HCT116 (cell line): ENCODE data around the gene CBL. TPM values are rescaled to one million over a fixed set of nuclear protein-coding genes. Genes with fewer than 3 reads are reported as not detected.
A peak's percentile ranks its signal among the peaks of the same experiment; 100 is the strongest.

Experiments
- ATAC-seq: fragments of 200-7000 bp; cut with Tn5 transposase; 2 replicates; pipeline ENCODE4 v1.9.1; 2020; ENCODE audit warnings: mild to moderate bottlenecking, moderate library complexity
- BruUV-seq: library from RNA; stranded (reverse); fragments of 400-500 nt; replicated peaks from 2 replicates; lab custom pipeline; 2021; lab: Mats Ljungman, UMichigan
- CTCF ChIA-PET: fragments of 300-600 bp; sonication (Branson Sonifier 250); formaldehyde crosslinking; loops from one replicate; lab custom pipeline; 2021; ENCODE audit warnings: antibody characterized with exemption; lab: Charles Lee
- POLR2A ChIA-PET: fragments of 300-600, 350-600 bp; sonication (Branson Sonifier 250); formaldehyde crosslinking; loops from one replicate; lab custom pipeline; 2021; ENCODE audit warnings: antibody characterized with exemption; lab: Charles Lee
- RAD21 ChIA-PET, 2 experiments: fragments of 300-600 bp; sonication (Branson Sonifier 250); formaldehyde crosslinking; loops; one replicate each; lab custom pipeline; 2023; ENCODE audit warnings: low total read pairs in 2 of 2; ENCODE audit not compliant: uncharacterized antibody in 2 of 2, unreplicated experiment in 2 of 2, low non-redundant PET in 1 of 2; lab: Charles Lee
- DNase-seq: peaks from one replicate; pipeline ENCODE4 v3.0.0-alpha.2; 2010; ENCODE audit warnings: low read depth, low spot score
- H2AFZ ChIP-seq: fragments of 200-600 bp; shearing (Covaris generic), sonication (generic); 2 replicates; pipeline ENCODE4 v1.6.1; 2017; ENCODE audit warnings: low read depth, mixed run types, mixed read lengths, antibody characterized with exemption, low read length; ENCODE audit not compliant: poor library complexity, severe bottlenecking
- H3K27ac ChIP-seq: 2 replicates; pipeline ENCODE4 v1.5.1; 2012; ENCODE audit warnings: low read depth, low read length
- H3K27me3 ChIP-seq: fragments of 200-600 bp; sonication (generic); 2 replicates; pipeline ENCODE4 v1.6.1; 2016; ENCODE audit warnings: mixed run types, low read length, mixed read lengths; ENCODE audit not compliant: insufficient read depth
- H3K36me3 ChIP-seq, 2 experiments: fragments of 200-500 bp in 1 of 2; fragments of 200-600 bp in 1 of 2; sonication (Bioruptor generic) in 1 of 2; sonication (generic) in 1 of 2; 2 replicates each; pipeline versions ENCODE4 v1.5.1 to v1.6.1; 2014 to 2016; ENCODE audit warnings: low read length in 2 of 2, inconsistent platforms in 1 of 2, mixed read lengths in 1 of 2, mixed run types in 1 of 2; ENCODE audit not compliant: insufficient read depth in 2 of 2, control insufficient read depth in 1 of 2
- H3K4me1 ChIP-seq, 2 experiments: fragments of 200-600 bp in 1 of 2; sonication (generic) in 1 of 2; 2 replicates each; pipeline versions ENCODE4 v1.5.1 to v1.6.1; 2012 to 2017; ENCODE audit warnings: low read length in 2 of 2, inconsistent platforms in 1 of 2, mild to moderate bottlenecking in 1 of 2, mixed read lengths in 1 of 2, mixed run types in 1 of 2, moderate library complexity in 1 of 2; ENCODE audit not compliant: insufficient read depth in 2 of 2, control insufficient read depth in 1 of 2
- H3K4me2 ChIP-seq: fragments of 200-600 bp; sonication (generic); 2 replicates; pipeline ENCODE4 v1.6.1; 2017; ENCODE audit warnings: mixed run types, low read length, mixed read lengths
- H3K4me3 ChIP-seq, 2 experiments: fragments of 200-600 bp in 1 of 2; sonication (generic) in 1 of 2; replicated peaks in 1 of 2; 2 replicates each; pipeline ENCODE4 v1.5.1; 2011 to 2016; ENCODE audit warnings: low read length in 2 of 2, control low read depth in 1 of 2, low read depth in 1 of 2, mild to moderate bottlenecking in 1 of 2, mixed read lengths in 1 of 2, mixed run types in 1 of 2
- H3K79me2 ChIP-seq: fragments of 200-600 bp; sonication (generic); 2 replicates; pipeline ENCODE4 v1.6.1; 2017; ENCODE audit warnings: mild to moderate bottlenecking, mixed run types, low read length, moderate library complexity, mixed read lengths; ENCODE audit not compliant: insufficient read depth
- H3K9ac ChIP-seq: fragments of 200-600 bp; sonication (generic); 2 replicates; pipeline ENCODE4 v1.6.1; 2016; ENCODE audit warnings: low read length, mixed read lengths
- H3K9me2 ChIP-seq: fragments of 200-600 bp; sonication (generic), shearing (Covaris generic); 2 replicates; pipeline ENCODE4 v1.6.1; 2017; ENCODE audit warnings: mixed run types, mild to moderate bottlenecking, moderate library complexity; ENCODE audit not compliant: insufficient read depth
- H3K9me3 ChIP-seq, 2 experiments: fragments of 200-500 bp in 1 of 2; fragments of 200-600 bp in 1 of 2; sonication (Bioruptor generic) in 1 of 2; sonication (generic) in 1 of 2; 2 replicates each; pipeline ENCODE4 v1.6.1; 2014 to 2017; ENCODE audit warnings: low read length in 2 of 2, mixed read lengths in 2 of 2, inconsistent platforms in 1 of 2, low read depth in 1 of 2, mild to moderate bottlenecking in 1 of 2, mixed run types in 1 of 2, moderate library complexity in 1 of 2; ENCODE audit not compliant: control insufficient read depth in 1 of 2, insufficient read depth in 1 of 2
- H4K20me1 ChIP-seq: fragments of 200-600 bp; sonication (generic), shearing (Covaris generic); 2 replicates; pipeline ENCODE4 v1.6.1; 2017; ENCODE audit warnings: mixed run types, mild to moderate bottlenecking, moderate library complexity; ENCODE audit not compliant: insufficient read depth
- CBX3 ChIP-seq: IDR thresholded peaks from 2 replicates; pipeline ENCODE4 v1.6.1; 2012; ENCODE audit warnings: low read depth
- CEBPB ChIP-seq: IDR thresholded peaks from 2 replicates; pipeline ENCODE4 v1.6.1; 2012; ENCODE audit warnings: low read depth
- CTCF ChIP-seq, 3 experiments: fragments of 200-600 bp in 1 of 3; sonication (generic) in 1 of 3; IDR thresholded peaks in 2 of 3; conservative IDR thresholded peaks in 1 of 3; 2 replicates each; pipeline ENCODE4 v1.5.1; 2012 to 2017; ENCODE audit warnings: low read depth in 2 of 3, low read length in 2 of 3, antibody characterized with exemption in 1 of 3, borderline replicate concordance in 1 of 3, control low read depth in 1 of 3, mild to moderate bottlenecking in 1 of 3, mixed read lengths in 1 of 3, mixed run types in 1 of 3, moderate library complexity in 1 of 3; ENCODE audit not compliant: insufficient read depth in 1 of 3
- EGR1 ChIP-seq: IDR thresholded peaks from 2 replicates; pipeline ENCODE4 v1.6.1; 2012; ENCODE audit warnings: low read depth
- EZH2phosphoT487 ChIP-seq: fragments of 200-600 bp; IDR thresholded peaks from 2 replicates; pipeline ENCODE4 v1.6.1; 2018; ENCODE audit warnings: antibody characterized with exemption, borderline replicate concordance
- FOSL1 ChIP-seq: IDR thresholded peaks from 2 replicates; pipeline ENCODE4 v1.6.1; 2012; ENCODE audit warnings: low read depth
- MAX ChIP-seq: IDR thresholded peaks from 2 replicates; pipeline ENCODE4 v1.6.1; 2012
- POLR2A ChIP-seq: IDR thresholded peaks from 2 replicates; pipeline ENCODE4 v1.7.0; 2011; ENCODE audit warnings: borderline replicate concordance; ENCODE audit not compliant: insufficient read depth, insufficient read length; ENCODE audit errors: extremely low read depth
- POLR2AphosphoS5 ChIP-seq: IDR thresholded peaks from 2 replicates; pipeline ENCODE4 v1.6.1; 2011; ENCODE audit warnings: mild to moderate bottlenecking, low read depth, low read length, moderate library complexity
- RAD21 ChIP-seq: IDR thresholded peaks from 2 replicates; pipeline ENCODE4 v1.6.1; 2012; ENCODE audit warnings: low read depth, mild to moderate bottlenecking
- SRF ChIP-seq: IDR thresholded peaks from 2 replicates; pipeline ENCODE4 v1.6.1; 2012; ENCODE audit warnings: low read depth
- TCF7L2 ChIP-seq: IDR thresholded peaks from 2 replicates; pipeline ENCODE4 v1.7.0; 2011; ENCODE audit warnings: borderline replicate concordance, inconsistent platforms; ENCODE audit not compliant: insufficient read depth, insufficient read length; ENCODE audit errors: extremely low read depth
- YY1 ChIP-seq: IDR thresholded peaks from 2 replicates; pipeline ENCODE4 v1.6.1; 2011; ENCODE audit warnings: low read length, low read depth, moderate library complexity, mild to moderate bottlenecking; ENCODE audit not compliant: insufficient replicate concordance; ENCODE audit errors: extremely low read depth
- ZFX ChIP-seq: fragments of 450-650 bp; IDR thresholded peaks from 2 replicates; pipeline ENCODE4 v1.6.1; 2017
- ZNF274 ChIP-seq: fragments of 200-500 bp; sonication (Bioruptor generic); IDR thresholded peaks from 2 replicates; pipeline ENCODE4 v1.6.1; 2014; ENCODE audit warnings: mild to moderate bottlenecking, low read depth, low read length, inconsistent platforms
- intact Hi-C: fragments of 100-400 bp; cut with micrococcal nuclease; formaldehyde crosslinking; loops from 2 replicates; pipeline ENCODE4 v1.10.0; 2022
- total RNA-seq: library from RNA; stranded (reverse); gene quantifications from one replicate; pipeline ENCODE4 v1.2.1, GENCODE V29; 2021; ENCODE audit not compliant: unreplicated experiment
- TF ChIP-seq, protein P1 (sequence below): IDR thresholded peaks from 2 replicates; pipeline ENCODE4 v1.6.1; 2012; ENCODE audit warnings: low read depth

The CBL gene
- total RNA-seq, 1 experiment from 2014 or later, result 31.1 TPM

- TF ChIP-seq, protein P1, sequence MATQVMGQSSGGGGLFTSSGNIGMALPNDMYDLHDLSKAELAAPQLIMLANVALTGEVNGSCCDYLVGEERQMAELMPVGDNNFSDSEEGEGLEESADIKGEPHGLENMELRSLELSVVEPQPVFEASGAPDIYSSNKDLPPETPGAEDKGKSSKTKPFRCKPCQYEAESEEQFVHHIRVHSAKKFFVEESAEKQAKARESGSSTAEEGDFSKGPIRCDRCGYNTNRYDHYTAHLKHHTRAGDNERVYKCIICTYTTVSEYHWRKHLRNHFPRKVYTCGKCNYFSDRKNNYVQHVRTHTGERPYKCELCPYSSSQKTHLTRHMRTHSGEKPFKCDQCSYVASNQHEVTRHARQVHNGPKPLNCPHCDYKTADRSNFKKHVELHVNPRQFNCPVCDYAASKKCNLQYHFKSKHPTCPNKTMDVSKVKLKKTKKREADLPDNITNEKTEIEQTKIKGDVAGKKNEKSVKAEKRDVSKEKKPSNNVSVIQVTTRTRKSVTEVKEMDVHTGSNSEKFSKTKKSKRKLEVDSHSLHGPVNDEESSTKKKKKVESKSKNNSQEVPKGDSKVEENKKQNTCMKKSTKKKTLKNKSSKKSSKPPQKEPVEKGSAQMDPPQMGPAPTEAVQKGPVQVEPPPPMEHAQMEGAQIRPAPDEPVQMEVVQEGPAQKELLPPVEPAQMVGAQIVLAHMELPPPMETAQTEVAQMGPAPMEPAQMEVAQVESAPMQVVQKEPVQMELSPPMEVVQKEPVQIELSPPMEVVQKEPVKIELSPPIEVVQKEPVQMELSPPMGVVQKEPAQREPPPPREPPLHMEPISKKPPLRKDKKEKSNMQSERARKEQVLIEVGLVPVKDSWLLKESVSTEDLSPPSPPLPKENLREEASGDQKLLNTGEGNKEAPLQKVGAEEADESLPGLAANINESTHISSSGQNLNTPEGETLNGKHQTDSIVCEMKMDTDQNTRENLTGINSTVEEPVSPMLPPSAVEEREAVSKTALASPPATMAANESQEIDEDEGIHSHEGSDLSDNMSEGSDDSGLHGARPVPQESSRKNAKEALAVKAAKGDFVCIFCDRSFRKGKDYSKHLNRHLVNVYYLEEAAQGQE, result no peak
- TF ChIP-seq YY1 (peak; percentile 39), EZH2phosphoT487 (no peak), CEBPB (no peak), MAX (peak; percentile 33; the same call in 1 of the 2 replicates), FOSL1 (no peak), ZFX (no peak), SRF (no peak), CBX3 (no peak), ZNF274 (no peak)
These were observed 150.4 kb downstream of the CBL start (continued) for GRCh38 chr11:119356349-119357031.

DNA sequence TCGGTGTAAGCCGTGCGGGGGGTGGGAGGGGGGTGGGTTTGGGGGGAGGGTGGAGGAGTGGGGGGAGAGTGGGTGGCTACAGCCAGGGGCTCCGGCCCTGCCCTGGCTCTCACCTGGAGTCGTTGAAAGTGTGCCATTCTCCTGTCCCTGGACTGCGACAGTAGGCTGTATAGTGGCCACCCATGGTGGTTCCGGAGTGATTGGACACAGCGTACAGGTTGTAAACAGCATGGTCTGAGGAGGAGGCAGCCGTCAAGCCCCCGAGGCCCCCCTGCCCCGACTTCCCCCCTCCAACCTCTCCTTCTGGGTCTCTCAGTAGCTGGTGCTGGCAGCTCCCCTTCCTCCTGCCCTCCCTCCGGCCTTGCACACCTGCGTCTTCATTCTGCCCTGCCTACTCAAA, 150.9 kb downstream of the CBL start:
- POLR2A ChIA-PET, result no interaction called here
- Histone ChIP-seq H3K4me2 (peak overlapping the region; percentile 97), H3K79me2 (no peaks in the 10 kb centered on the region), H3K9me3 (no peaks in the 10 kb centered on the region), H3K27ac (no peak overlapping the region; the same call in 1 of the 2 replicates), H3K9me2 (no peaks in the 10 kb centered on the region), H4K20me1 (no peaks in the 10 kb centered on the region), H3K4me1 (peaks cover 23 to 36% of the 10 kb centered on the region in 2 experiments), H3K27me3 (no peaks in the 10 kb centered on the region), H3K36me3 (peaks cover 0 to 6% of the 10 kb centered on the region in 2 experiments; a peak in 1 of 4 replicates), H3K9ac (peak overlapping the region; percentile 86), H3K4me3 (peak overlapping the region; percentile 62 to 66), H2AFZ (no peak overlapping the region)
- no TSS peak for BruUV-seq
- DNase-seq, result no peak
- TF ChIP-seq EZH2phosphoT487 (no peak), CTCF (IDR thresholded peaks at IDR 0.05 in 2 of 3, conservative IDR thresholded peaks at IDR 0.05 in 1 of 3; ENCODE audit: borderline replicate concordance in 1 of 3, insufficient read depth in 1 of 3, low read depth in 2 of 3, low read length in 2 of 3) (no peak), TCF7L2 (no peak), RAD21 (no peak), POLR2A (no peak), EGR1 (no peak), POLR2AphosphoS5 (no peak)
- CTCF ChIA-PET, result interaction anchor here (0.7 to 2.6 kb wide), 10 partner anchors 9 to 118 kb away, joined by 3 to 68 read pairs (median 8); partner anchors contain the start of genes MFRP and USP2
- ATAC-seq, result peak; percentile 7; the same call in 1 of the 2 replicates
- RAD21 ChIA-PET, result interaction anchor here (0.9 to 1.4 kb wide), 3 partner anchors 15 to 117 kb away, joined by 3 to 7 read pairs (median 4); no protein-coding TSS in a partner anchor
- intact Hi-C loops, result no loop called here
